Endodermal cell (in vitro differentiated cells): Measurements from ENCODE around the gene POU6F2. TPM values are rescaled to one million over a fixed set of nuclear protein-coding genes. Genes with fewer than 3 reads are reported as not detected.
A peak's percentile ranks its signal among the peaks of the same experiment; 100 is the strongest.

Experiments
- DNase-seq: peaks from one replicate; pipeline ENCODE4 v3.0.0-alpha.2; 2017
- H3K27ac ChIP-seq: 2 replicates; pipeline ENCODE4 v1.5.1; 2013; ENCODE audit warnings: mild to moderate bottlenecking, low read depth, low read length, moderate library complexity
- H3K27me3 ChIP-seq: 2 replicates; pipeline ENCODE4 v1.6.1; 2013; ENCODE audit warnings: mild to moderate bottlenecking, low read length, moderate library complexity; ENCODE audit not compliant: insufficient read depth, control insufficient read depth, poor library complexity, severe bottlenecking
- H3K36me3 ChIP-seq: 2 replicates; pipeline ENCODE4 v1.7.0; 2013; ENCODE audit warnings: mild to moderate bottlenecking, low read length, moderate library complexity; ENCODE audit not compliant: control insufficient read depth, insufficient read depth
- H3K4me1 ChIP-seq: one replicate; pipeline ENCODE4 v1.7.0; 2013; ENCODE audit warnings: low read length; ENCODE audit not compliant: control insufficient read depth, insufficient read depth
- H3K4me3 ChIP-seq: 2 replicates; pipeline ENCODE4 v1.5.1; 2013; ENCODE audit warnings: mild to moderate bottlenecking, low read length, moderate library complexity
- H3K9ac ChIP-seq: 2 replicates; pipeline ENCODE4 v1.6.1; 2013; ENCODE audit warnings: mild to moderate bottlenecking, low read length, moderate library complexity; ENCODE audit not compliant: poor library complexity, severe bottlenecking; ENCODE audit errors: extremely low read depth
- H3K9me3 ChIP-seq: 2 replicates; pipeline ENCODE4 v1.6.1; 2013; ENCODE audit warnings: mild to moderate bottlenecking, low read length, moderate library complexity; ENCODE audit not compliant: control insufficient read depth
- H3K27ac Mint-ChIP-seq: 2 replicates; pipeline ENCODE4 v1.8.0; 2020; ENCODE audit warnings: mixed read lengths
- H3K27me3 Mint-ChIP-seq: 2 replicates; pipeline ENCODE4 v1.8.0; 2021; ENCODE audit warnings: mild to moderate bottlenecking, mixed read lengths; ENCODE audit not compliant: insufficient read depth
- H3K36me3 Mint-ChIP-seq: 2 replicates; pipeline ENCODE4 v1.8.0; 2020; ENCODE audit warnings: low read depth, mixed read lengths
- H3K4me1 Mint-ChIP-seq: 2 replicates; pipeline ENCODE4 v1.8.0; 2020; ENCODE audit warnings: mixed read lengths
- H3K4me3 Mint-ChIP-seq: 2 replicates; pipeline ENCODE4 v1.8.0; 2020; ENCODE audit warnings: mild to moderate bottlenecking, moderate library complexity, mixed read lengths
- H3K9me3 Mint-ChIP-seq: 2 replicates; pipeline ENCODE4 v1.8.0; 2020; ENCODE audit warnings: mild to moderate bottlenecking, mixed read lengths
- WGBS, 2 experiments: methylation state at CpG; one replicate each; pipeline versions ENCODE4 v1.1.5 to v1.1.7; 2013; ENCODE audit warnings: missing lambda C conversion rate in 2 of 2, mixed read lengths in 1 of 2; ENCODE audit not compliant: insufficient coverage in 1 of 2, insufficient read length in 1 of 2; 5-methylcytosine and 5-hydroxymethylcytosine counted together
- total RNA-seq, 2 donors: library from RNA; stranded (reverse); fragmentation: NEBNext Ultra II Directional in 1 of 2; extraction: Animal tissue kit (Norgen Biotek cat#: 25700) in 1 of 2; gene quantifications; 2 replicates in 1 of 2; 3 replicates in 1 of 2; pipeline ENCODE4 v1.2.1, GENCODE V29; 2021
- TF ChIP-seq, protein P1 (sequence below): fragments of 200-600 bp; sonication (generic); conservative IDR thresholded peaks from 2 replicates; pipeline ENCODE4 v1.5.0; 2021; ENCODE audit warnings: antibody characterized with exemption, mild to moderate bottlenecking

POU6F2 gene
- total RNA-seq, 2 donors from 2014 or later, result 6.0 to 10.0 TPM

DNA sequence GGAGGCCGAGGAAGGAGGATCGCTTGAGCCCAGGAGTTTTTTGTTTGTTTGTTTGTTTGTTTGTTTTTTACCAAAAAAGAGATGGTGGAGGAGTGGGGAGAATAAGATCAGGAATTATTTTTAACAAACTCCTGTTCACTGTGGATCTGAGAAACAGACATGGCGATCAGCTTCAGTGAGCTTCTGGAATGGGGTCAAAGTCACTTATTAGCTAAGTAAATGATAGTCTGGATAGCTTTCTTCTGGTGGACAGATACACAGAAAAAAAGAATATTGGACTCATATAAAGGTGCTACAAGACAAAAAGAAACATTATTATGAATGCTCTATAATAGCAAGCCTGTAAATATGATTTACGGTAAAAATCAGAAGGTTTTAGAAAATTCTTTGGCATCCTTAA lies 85.1 kb downstream of the POU6F2 start:
- H3K27me3 ChIP-seq, result no peaks in the 10 kb centered on the region
- TF ChIP-seq, protein P1, sequence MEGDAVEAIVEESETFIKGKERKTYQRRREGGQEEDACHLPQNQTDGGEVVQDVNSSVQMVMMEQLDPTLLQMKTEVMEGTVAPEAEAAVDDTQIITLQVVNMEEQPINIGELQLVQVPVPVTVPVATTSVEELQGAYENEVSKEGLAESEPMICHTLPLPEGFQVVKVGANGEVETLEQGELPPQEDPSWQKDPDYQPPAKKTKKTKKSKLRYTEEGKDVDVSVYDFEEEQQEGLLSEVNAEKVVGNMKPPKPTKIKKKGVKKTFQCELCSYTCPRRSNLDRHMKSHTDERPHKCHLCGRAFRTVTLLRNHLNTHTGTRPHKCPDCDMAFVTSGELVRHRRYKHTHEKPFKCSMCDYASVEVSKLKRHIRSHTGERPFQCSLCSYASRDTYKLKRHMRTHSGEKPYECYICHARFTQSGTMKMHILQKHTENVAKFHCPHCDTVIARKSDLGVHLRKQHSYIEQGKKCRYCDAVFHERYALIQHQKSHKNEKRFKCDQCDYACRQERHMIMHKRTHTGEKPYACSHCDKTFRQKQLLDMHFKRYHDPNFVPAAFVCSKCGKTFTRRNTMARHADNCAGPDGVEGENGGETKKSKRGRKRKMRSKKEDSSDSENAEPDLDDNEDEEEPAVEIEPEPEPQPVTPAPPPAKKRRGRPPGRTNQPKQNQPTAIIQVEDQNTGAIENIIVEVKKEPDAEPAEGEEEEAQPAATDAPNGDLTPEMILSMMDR, result no peak
- no peaks in the 10 kb centered on the region for H3K27me3 Mint-ChIP-seq
- H3K9me3 Mint-ChIP-seq, result no peaks in the 10 kb centered on the region
- no peak overlapping the region for H3K27ac Mint-ChIP-seq
- no peaks in the 10 kb centered on the region for H3K4me1 Mint-ChIP-seq
- DNase-seq, result no peak
- 70 to 100% methylated on average over 2 to 4 of the region's 4 CpGs for WGBS, 2 experiments
- H3K4me1 ChIP-seq, result no peaks in the 10 kb centered on the region
- H3K9ac ChIP-seq, result no peak overlapping the region
- H3K4me3 Mint-ChIP-seq, result no peak overlapping the region
- peaks cover 4% of the 10 kb centered on the region for H3K9me3 ChIP-seq
- no peaks in the 10 kb centered on the region for H3K36me3 Mint-ChIP-seq
- no peak overlapping the region for H3K4me3 ChIP-seq
- H3K36me3 ChIP-seq, result no peaks in the 10 kb centered on the region
- H3K27ac ChIP-seq, result no peak overlapping the region

DNA sequence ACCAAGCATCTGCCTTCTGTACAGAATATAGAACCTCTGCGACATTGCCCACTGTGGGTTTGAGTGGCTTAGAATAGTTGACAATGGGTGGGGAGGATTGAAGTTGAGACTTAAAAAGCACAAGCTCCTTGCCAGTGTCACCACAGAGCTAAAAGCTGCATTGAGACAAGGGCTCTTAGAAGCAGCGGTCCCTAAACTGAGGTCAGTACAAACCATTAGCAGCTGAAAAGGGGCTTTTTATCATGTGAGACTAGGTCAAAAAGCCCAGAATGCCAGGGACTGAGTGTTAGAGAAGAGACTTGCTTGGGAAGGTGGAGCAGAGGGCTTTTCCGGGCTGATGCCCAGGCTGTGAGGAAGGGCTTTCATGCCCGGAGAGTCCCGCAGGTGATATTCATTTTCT lies 91.3 kb downstream of the POU6F2 start:
- no peaks in the 10 kb centered on the region for H3K36me3 ChIP-seq
- no peaks in the 10 kb centered on the region for H3K27me3 ChIP-seq
- peaks cover 7% of the 10 kb centered on the region for H3K9me3 ChIP-seq
- no peak for DNase-seq
- no peak overlapping the region for H3K27ac ChIP-seq
- H3K9ac ChIP-seq, result no peak overlapping the region
- peaks cover 8% of the 10 kb centered on the region for H3K4me1 ChIP-seq
- H3K4me3 ChIP-seq, result no peak overlapping the region
- Mint-ChIP-seq H3K27ac (peak overlapping the region; percentile 72), H3K4me1 (peaks cover 30% of the 10 kb centered on the region), H3K9me3 (peaks cover 4% of the 10 kb centered on the region), H3K36me3 (peaks cover 6% of the 10 kb centered on the region), H3K4me3 (no peak overlapping the region), H3K27me3 (no peaks in the 10 kb centered on the region)
- TF ChIP-seq, protein P1, result no peak
- WGBS, 2 experiments, result 63 to 70% methylated on average over 2 to 5 of the region's 5 CpGs

DNA sequence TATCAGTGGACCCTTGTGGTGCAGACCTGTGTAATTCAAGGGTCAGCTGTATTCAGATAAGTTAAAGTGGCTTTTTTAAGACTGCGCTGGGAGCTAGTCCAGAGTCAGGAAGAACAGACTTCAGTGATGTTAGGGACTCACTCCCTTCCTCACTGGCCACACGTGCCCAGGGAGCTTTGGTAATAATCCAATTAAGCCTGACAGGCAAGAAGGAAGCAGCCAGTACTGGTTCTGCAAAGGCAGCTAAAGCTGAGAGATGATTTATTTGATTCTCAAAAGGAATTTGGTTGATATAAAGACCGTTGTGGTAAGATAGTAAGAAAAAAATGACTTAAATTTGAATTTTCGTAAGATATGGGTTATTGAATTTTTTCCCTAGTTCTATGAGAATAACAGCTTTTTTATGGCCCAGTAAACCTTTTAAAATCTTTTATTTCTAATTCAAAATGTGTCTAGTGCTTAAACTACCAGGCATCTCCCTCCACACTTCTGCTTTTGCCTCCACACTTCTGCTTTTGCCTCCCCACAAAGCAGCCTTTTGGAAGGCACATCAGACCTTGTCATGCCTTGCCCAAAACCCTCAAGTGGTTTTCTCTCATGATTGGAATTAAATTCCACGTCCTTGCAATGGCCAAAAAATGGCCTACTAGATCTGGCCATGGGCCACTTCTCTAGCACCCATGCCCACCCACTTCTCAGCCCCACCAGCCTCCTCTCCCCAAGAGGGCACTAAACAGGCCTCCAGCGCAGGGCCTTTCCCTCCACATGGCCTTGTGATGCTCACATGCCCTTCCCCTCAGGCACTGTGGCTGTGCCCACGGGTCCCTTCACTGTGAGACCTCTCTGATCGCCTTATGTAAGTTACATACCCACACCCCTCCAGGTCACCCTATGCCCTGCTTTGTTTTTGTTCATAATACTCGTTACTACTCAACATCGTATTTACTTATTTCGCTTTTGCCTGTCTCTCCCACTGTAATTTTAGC lies 92.5 kb downstream of the POU6F2 start:
- Histone ChIP-seq H3K4me1 (peaks cover 8% of the 10 kb centered on the region), H3K27me3 (no peaks in the 10 kb centered on the region), H3K4me3 (no peak overlapping the region), H3K9ac (no peak overlapping the region), H3K27ac (no peak overlapping the region), H3K36me3 (no peaks in the 10 kb centered on the region), H3K9me3 (peaks cover 7% of the 10 kb centered on the region)
- Mint-ChIP-seq H3K9me3 (peaks cover 4% of the 10 kb centered on the region), H3K4me1 (peaks cover 33% of the 10 kb centered on the region), H3K4me3 (no peak overlapping the region), H3K36me3 (peaks cover 6% of the 10 kb centered on the region), H3K27me3 (no peaks in the 10 kb centered on the region), H3K27ac (no peak overlapping the region)
- no peak for DNase-seq
- WGBS, 2 experiments, result 76 to 80% methylated on average over 5 to 11 of the region's 11 CpGs
- TF ChIP-seq, protein P1, result no peak
